HG03060 (cell line): ENCODE measurements around the gene FGF8.

Source experiments
- ATAC-seq: cut with Tn5 transposase; IDR thresholded peaks from one replicate; pipeline ENCODE4 v1.9.1; 2021; ENCODE audit warnings: low read depth, moderate number of reproducible peaks; ENCODE audit not compliant: unreplicated experiment

The FGF8 gene

DNA sequence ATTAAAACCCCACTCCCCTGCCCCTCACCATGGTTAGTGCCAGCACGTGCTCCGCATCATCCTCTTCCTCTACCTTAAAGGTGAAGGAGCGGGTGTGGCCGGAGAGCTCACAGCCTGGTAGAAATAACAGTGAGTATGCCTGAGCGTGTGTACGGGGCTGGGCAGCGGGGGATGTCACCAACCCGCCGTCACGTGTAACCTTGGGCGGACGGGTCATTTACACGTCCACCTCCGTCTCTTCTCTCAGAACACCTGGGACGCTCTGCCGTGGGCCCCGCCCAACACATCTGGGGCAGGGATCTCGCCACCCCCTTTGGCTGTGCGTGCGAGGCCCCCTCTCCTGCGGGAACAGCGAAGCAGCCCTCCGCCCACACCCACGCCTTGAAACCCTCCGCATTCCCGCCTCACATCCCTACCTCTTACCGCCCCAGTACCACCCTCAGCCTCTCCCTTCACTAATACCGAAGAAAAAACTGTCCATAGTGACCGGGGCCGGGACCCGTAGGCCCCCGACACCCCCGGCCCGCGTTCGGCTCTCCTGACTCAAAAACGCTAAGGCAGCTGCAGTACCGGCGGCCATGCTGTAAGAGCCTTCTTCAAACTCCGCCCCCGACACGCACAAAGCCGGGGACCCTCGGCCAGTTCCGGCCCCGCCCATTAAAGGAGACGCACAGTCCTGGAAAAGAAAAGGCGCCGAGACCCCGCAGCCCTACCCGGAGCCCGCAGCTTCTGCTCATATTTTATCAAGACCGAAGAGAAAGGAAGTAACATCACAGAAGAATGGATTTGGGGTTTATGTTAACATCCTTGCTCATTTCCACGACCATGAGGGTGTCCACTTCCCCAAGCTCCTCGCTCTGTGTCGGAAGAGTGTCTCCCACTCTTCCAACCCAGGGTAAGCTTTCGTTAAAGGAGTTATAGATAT, 7.2 kb upstream of the FGF8 start, which contains the start of gene NPM3:
Gene NPM3 (minus strand): TSS at position 636 of the 925 bp plus-strand sequence. CDS start 56 bp downstream, at position 580.
- ATAC-seq = no peak

DNA sequence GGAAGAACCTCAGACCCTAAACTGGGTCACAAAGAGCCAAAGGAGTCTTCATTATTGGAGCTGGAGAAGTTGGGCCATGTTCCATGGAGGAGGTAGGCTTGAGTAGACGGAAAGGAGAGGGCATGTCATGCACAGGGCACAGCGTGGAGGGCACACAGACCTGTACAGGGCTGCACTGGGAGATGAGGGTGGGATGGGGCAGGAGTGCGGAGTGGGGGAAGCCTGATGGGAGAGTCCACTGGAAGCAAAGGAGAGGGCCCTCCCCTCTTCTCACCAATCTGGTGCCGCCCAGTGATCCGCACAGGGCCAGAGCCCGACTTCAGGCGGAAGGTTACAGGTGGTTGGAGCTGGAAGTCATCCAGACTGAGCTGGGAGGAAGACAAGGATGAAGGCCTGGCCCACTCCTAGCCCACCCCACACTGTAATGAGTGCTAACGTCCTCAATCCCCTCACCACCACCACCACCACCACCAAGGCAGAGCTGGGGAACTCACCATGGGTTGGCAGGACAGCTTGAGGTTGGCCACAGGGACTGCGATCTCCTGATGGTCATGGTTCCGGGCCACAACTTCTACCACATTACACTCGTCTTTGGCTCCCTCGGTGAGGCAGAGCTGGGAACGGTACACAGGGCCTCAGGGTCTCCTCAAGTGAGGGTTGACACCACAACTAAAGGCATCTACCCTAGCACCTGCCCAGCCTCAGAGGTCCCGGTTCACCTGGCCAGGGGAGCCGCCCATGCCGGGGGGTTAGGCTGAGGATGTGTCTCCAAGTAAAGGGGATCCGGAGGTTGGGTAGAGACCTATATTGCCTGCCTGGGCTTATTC, 6.3 kb upstream of the FGF8 start:
- ATAC-seq = no peak

DNA sequence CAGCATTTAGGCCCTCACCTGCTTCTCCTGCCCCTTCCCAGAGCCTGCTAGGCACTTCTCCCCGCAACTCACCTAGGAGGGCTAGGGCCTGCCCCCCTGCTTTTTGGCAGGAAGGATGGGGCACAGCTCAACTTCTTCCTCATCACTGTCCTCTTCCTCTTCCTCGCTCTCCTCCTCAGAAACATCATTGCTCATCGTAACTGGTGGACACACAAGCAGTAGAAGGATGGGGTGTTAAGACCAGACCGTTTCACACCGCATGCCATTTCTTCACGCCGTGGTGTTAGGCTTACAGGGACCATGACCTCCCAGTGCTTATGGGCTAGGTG, 5.7 kb upstream of the FGF8 start:
- ATAC-seq = no peak

DNA sequence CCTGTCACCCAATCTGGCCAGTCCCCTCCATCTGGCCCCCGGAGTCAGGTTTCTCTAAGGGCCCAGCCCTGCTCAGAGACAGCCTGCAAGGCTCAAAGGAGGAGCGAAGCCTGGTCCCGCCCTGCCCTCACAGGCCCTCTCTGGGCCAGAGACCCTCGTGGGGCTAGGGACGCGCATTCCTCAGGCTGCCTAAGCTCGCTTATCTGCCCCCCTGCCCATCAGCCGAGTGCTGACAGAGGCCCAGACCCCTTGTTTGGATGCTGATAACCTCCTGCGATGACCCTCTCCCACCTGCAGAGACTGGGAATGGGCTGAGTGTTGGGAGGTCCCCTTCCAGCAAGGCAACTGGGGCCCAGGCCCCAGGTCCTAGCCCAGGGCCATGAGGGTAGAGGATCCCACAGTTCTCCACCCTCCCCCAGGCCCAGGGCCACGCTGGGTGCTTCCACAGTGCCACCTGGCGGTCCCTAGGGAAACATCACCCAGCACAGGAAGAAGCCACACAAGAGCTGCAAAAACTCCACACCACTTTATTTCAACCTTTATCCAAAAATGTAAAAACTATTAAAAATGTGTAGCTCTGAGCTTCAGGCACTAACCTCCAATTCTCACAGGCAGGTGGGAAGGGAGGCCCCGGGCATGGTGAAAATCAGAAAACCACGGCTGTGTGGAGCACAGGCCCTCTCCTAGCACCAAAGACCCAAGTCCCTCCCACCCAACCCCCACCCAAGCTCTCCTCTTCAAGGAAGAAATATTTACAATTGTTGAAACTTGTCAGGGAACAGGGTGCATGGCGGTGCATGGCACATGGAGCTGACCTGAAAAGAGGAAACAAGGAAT, 5.1 kb upstream of the FGF8 start:
- ATAC-seq = no peak

DNA sequence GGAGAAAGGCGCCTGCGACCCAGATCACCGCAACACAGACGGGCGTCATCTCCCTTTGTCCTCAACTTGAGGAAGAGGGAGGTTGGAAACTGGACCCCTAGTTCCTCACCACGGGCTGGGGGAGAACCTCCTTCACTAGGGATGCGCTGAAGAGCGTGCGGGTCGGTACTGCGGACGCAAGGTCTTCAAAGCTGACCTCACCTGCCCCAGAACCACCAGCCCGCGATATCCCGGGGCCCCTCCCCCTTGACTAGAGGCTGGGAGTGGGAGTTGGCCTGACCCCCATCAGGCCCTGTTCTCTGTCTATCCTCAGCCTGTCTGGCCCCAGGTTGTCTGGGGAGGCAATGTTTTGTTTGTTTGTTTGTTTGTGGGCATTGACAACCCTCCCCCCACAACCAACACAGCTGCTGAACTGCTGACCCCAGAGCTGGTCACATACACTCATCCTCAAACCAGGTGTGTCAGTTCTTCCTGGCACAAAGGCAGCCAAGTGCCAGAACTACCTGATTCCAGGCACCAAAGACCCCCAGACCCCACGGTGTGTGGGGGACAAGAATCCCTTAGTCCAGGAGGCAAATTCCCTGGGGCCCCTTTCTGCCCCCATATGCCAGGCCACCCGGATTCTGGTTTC, 4.4 kb upstream of the FGF8 start:
- no peak for ATAC-seq

DNA sequence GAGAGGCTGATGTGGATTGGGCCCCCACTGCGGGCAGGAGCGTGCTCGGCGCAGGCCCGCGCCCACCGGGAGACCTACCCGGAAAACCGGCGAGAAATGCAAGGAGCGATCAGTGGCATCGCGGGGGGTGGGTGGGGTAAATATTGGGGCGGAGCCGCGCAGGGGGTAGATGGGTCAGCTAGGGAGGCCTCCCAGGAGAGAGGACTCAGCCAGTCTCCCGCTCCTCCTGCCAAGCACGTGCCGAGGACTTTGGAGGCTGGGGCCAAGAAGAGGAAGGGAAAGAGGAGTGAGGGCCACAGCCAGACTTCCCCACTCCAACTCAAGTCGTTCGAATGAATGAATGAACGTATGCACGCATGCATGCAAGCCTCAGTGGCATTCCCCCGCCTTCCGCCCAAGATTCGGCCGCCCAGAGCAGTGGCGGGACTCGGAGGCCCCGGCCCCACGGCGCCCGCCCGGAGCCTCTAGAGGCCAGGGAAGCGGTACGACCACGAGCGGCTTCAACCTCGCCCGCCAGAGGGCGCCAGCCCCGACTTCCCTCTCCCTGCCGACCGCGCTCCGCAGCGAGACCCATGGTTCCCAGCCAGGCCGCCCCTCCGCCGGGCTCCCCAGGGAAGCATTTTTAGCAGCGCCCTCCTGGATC, 3.8 kb upstream of the FGF8 start:
- ATAC-seq = peak; percentile 35

DNA sequence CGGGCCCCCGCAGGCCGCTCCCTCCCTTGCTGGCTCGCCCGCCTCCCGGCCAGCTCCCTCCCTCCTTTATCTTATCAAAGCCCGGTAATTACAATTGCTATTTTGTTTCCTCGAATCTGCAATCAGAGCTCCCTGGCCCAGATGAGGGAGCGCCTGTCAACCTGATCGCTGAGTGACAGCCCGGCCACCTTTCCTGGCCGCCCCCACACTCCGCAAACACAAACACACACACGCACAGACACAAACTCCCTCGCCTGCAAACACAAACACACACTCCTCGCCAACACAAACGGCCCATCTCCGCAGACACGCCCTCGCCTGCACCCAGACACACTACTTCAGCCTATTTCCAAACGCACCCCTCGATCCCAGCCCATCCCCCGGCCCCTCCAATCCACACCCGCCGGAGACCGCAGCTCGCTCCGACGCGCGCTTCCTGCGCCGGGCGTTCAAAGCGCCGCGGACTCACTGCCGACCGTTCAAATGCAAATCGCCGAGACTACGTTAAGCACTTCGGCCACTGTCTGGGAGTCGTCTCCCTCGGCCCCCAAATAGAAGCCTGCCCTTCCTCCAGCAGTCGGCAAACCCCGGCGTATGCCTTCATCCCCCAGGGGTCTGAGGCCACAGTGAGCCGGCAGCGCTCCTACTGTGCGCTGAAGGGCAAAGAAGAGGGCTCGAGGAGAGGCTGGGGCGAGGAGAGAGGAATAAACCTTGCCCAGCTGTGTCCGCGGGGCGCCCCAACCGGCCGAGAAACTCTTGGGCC, 3.0 kb upstream of the FGF8 start:
- ATAC-seq = no peak

DNA sequence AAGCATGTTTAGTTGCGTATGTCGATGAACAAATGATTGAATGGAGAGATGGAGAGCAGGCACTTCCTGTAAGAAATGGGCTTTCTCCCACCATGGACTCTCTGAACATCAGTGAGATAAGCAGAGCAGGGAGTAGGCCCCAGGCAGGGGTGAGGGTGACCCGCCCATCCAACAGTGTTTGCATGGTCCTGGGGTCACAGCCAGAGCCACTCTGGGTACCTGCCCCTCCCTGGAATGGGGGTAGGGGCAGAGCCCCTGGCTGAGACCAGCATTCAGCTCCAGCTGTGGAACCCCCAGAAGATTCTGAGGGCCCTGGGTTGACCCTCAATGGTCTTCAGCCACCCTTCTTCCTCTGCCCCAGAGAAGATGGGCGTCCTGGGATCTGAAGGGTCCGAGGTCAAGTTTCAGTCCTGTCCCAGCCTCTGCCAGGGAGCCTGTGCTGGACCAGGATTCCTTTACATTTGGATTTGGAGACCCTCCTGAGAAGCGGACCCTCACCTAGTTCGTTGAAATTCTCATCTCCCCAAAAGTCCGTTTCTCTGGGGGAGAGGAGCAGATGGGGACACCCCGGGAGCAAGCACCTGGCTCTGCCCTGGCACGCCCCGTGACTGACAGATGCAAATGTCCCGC, 2.4 kb upstream of the FGF8 start:
- no peak for ATAC-seq

DNA sequence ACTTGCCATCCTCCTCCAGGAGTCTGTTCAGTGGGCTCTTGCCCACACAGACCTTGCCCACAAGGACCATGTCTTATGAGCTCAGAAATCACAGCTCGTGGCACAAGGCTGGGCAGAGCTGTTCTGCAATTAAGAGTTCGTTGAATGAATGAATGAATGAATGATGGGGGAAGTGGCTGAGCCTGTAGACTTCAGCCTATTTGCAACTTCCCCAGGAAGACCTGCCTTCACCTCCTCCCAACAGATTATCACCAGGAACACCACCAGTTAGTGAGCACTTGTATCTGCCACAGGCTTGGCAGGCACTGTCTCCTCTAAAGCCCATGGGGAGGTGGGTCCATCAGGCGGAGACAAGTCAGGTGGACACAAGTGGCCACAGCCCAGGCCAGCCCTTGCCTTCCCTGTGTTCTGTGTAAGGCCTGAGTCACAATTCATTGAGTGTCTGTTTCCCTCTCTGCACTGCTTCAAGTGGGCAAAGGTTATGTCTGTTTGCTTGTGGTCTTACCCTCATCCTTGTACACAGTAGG, 1.8 kb upstream of the FGF8 start:
- no peak for ATAC-seq

DNA sequence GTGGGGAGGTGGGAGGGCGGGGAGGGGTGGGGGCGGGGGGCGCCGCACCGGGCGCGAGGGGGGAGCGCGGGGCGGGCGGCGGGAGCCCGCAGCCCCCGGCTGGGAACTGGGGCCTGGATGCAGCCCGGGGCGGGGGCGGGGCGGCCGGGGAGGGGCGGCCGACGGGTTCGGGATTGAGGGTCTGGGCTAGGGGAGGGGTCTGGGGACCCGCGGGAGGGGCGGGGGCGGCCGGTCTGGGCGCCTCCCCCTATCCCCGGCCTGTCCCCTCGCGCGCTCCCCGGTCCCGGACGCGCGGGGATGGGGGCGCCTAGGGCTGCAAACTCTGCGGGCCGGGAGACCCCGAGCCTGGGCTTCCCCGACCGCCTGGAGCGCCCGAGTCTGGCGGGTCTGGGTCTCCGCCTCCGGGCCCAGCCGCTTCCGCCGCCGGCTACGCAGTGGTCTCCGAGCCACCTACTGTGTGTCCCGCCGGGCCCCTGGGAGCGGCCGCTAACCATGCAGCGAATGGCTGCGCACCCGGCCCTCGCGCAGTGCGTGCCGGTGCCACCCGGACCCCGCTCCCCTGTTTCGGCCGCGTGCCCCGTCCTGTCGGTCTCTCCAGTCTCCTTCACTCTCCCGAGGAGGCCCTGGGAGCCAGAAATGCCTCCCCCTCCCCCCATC, 375 bp upstream of the FGF8 start:
- ATAC-seq = no peak

DNA sequence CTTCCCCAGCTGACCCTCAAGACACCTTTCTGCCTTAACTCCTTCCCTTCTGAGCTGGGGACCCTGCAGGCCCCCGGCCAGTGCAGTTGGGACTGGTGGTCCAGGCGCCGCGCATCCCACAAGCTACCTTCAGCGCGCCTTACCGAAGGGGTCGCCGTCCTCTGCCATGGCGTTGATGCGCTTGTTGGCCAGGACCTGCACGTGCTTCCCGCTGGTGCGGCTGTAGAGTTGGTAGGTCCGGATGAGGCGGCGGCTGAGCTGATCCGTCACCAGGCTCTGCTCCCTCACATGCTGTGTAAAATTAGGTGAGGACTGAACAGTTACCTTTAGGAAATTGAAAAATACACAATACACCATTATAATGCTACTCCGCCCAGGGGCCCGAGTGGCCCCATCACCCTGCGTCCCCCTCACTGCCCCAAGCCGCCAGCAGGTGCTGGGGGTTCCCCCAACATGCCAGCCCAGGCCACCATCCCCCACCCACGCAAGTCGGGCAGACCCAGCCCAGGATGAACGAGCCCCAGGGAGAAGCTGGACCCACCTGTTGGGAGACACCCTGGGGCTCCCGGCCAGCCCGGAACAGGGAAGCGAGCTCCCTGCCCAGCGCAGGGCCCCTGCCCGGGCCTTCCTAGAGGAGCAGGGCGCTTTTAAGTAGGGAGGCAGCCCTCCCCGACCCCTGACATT, 1.2 kb downstream of the FGF8 start:
- no peak for ATAC-seq

DNA sequence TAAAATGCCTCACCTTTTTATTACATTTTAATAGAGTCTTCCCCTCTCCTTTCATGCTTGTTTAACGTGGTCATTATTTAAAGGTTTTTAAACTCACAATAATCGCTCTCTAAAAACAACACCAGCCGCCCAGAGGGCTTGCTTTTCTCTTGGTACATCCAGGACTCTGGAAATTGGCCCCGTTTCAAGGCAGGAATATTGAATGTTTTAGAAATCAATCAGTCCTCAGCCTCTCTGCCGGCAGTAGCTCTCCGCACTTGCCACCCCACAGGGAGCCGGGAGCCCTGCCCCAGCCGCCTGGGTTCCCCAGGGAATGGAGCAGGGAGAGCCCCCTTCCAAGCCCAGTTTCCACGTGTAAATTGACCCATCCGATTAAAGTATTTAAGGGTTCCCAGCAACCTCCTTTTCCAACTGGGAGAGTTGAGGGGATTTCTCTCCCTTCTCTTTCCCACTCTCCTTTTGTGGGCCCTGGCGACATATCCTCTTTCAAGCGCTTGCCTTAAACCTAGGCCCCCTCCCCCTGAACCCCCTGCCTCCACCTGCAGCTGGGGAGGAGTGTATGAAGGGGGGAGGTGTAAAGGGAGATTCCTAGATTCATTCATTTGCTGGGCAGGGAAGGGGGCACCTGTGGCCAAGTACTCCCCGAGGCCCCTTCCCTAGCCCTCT, 1.9 kb downstream of the FGF8 start:
- ATAC-seq = no peak

DNA sequence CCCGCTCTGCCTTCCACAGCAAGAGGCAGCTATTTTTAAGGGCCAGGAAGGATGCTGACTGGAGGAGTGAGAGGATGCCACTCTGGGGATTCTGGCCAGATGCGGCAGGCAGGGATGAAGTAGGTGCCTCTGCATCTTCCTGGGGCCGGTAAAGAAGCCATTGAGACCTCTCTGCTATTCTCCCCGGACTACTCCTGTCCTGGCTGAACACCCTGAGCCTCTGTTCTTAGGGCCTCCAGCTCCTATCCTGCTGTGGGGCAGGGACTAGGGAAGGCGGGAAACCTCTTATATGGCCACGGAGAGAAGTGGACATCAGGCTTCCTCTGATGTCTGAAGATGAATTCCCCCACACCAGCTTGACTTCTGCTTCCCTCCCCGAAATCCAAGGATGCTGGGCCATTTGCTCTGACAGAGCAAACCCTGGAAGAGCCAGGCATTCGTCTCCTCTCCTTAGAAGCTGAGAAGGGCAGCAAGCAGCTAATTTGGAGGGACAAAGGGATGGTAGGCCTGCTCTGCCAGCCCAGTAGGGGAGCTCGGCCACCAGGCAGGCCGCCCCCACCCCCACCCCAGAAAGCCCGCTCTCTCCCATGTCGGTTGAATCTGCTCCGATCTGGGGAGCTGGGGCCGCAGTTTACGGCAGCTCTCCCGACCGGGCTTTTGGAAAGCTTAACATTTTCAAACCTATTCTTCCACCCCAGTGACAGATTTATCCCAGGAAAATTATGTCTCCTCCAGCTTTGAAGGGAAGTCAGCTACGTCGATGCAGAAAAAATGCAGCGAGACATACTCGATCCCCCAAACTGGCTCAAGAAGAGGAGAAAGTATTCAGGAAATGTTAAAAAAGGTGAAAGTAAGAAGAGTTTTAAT, 2.8 kb downstream of the FGF8 start:
- no peak for ATAC-seq

DNA sequence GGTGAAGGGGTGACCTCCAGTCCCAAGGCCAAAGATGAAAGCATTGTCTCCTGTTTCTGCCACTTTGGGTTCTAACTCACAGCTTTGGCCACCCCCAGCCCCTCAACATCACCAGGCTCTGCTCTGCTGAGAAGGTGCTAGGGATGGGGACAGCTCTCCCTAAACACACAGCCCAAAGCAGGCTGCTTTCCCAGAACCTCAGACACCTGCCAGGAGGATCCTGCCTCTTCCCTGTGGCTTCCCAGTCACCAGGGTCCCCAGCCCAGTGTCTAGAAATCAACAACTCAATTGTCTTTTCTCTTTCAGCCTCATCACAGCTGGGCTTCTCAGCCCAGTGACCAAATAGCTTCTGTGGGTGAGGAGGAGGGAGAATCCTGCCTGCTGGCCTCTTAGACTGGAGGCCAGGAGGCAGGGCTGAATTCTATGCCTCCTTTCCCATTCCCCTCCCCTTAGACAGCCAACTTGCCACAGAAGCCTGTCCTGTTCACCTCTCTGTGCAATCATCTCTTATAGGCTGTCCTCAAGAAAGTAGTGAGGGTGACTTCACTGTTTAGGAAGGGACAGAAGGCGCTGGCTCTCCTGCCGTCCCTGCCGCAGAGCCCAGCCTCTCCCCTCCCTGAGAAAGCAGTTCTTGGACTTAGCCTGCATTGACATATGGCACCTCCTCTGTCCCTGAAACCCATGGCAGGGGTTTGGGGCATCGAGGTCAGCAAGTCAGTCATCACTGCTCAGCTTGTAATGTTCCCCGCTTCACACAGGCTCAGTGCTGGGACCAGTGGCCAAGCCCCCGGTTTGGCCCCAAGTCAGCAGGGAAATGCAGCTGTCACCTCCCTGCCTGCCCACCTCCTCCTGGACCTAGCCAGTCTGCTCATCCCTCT, 3.7 kb downstream of the FGF8 start:
- no peak for ATAC-seq

DNA sequence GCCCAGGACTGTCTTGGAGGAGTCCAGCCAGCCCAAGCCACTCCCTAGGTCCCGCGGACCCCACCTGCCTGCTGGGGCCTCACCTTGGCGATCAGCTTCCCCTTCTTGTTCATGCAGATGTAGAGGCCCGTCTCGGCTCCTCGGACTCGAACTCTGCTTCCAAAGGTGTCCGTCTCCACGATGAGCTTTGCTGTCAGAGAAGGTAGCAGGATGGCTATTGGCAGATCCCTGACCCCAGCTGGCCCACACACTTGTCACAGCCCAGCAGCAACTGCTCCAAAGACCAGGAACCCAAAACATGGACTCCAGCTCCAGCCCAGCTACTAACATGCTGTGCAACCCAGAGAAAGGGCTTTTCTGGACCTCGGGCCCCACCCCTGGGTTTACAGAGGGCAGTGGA, 4.5 kb downstream of the FGF8 start:
- no peak for ATAC-seq
